Large intestine (tissue), 3 donors: ENCODE data around the gene PDE3A. TPM values are rescaled to one million over a fixed set of nuclear protein-coding genes. Genes with fewer than 3 reads are reported as not detected.
"Not testable (repeated sequence)": the region's sequence is repeated elsewhere in the genome, so short reads cannot be mapped to it uniquely, and the experiment has no call there.

Experiments
- DNase-seq, 2 donors: peaks; one replicate each; pipeline versions ENCODE4 v3.0.0 to v3.0.0-alpha.2; 2013
- H3K27ac ChIP-seq: one replicate; pipeline ENCODE4 v1.5.1; 2013; ENCODE audit warnings: low read length
- H3K27me3 ChIP-seq: 2 replicates; pipeline ENCODE4 v1.6.1; 2013; ENCODE audit warnings: low read length; ENCODE audit not compliant: control insufficient read depth, insufficient read depth
- H3K36me3 ChIP-seq: 2 replicates; pipeline ENCODE4 v1.6.1; 2013; ENCODE audit warnings: low read length; ENCODE audit not compliant: control insufficient read depth, insufficient read depth
- H3K4me1 ChIP-seq: one replicate; pipeline ENCODE4 v1.6.1; 2013; ENCODE audit warnings: low read length; ENCODE audit not compliant: control insufficient read depth, insufficient read depth
- H3K4me3 ChIP-seq: one replicate; pipeline ENCODE4 v1.5.1; 2013; ENCODE audit warnings: low read length
- H3K9me3 ChIP-seq: one replicate; pipeline ENCODE4 v1.6.1; 2013; ENCODE audit warnings: mild to moderate bottlenecking, low read depth, low read length, moderate library complexity; ENCODE audit not compliant: control insufficient read depth
- WGBS: methylation state at CpG from one replicate; pipeline ENCODE4 v1.1.5; 2013; ENCODE audit warnings: low lambda C conversion rate; ENCODE audit not compliant: insufficient coverage; 5-methylcytosine and 5-hydroxymethylcytosine counted together
- polyA plus RNA-seq: library from polyadenylated mRNA; unstranded; fragments of 120-200 nt; gene quantifications from one replicate; pipeline ENCODE4 v1.2.1, GENCODE V29; 2013

Gene PDE3A
- polyA plus RNA-seq, 1 donor, result 62.0 TPM

- no peaks in the 10 kb centered on the region for H3K9me3 ChIP-seq
- no CpG with 5 or more reads among the region's 3 CpGs for WGBS
- H3K4me1 ChIP-seq, result peaks cover 13% of the 10 kb centered on the region
- H3K4me3 ChIP-seq, result peak overlapping the region; percentile 96
- H3K27me3 ChIP-seq, result no peaks in the 10 kb centered on the region
- no peaks in the 10 kb centered on the region for H3K36me3 ChIP-seq
- DNase-seq, result peak; percentile 67 to 87
- peak overlapping the region; percentile 89 for H3K27ac ChIP-seq
Observed at GRCh38 chr12:20372326-20373096, 4.2 kb downstream of the PDE3A start.

GRCh38 chr12:20374795-20375194, 6.5 kb downstream of the PDE3A start:
- WGBS, result 14% methylated on average over 1 of the region's 3 CpGs
- peak overlapping the region; percentile 89 for H3K27ac ChIP-seq
- no peak for DNase-seq
- no peaks in the 10 kb centered on the region for H3K36me3 ChIP-seq
- no peaks in the 10 kb centered on the region for H3K9me3 ChIP-seq
- H3K27me3 ChIP-seq, result no peaks in the 10 kb centered on the region
- peak overlapping the region; percentile 1 for H3K4me3 ChIP-seq
- H3K4me1 ChIP-seq, result peaks cover 13% of the 10 kb centered on the region

DNA sequence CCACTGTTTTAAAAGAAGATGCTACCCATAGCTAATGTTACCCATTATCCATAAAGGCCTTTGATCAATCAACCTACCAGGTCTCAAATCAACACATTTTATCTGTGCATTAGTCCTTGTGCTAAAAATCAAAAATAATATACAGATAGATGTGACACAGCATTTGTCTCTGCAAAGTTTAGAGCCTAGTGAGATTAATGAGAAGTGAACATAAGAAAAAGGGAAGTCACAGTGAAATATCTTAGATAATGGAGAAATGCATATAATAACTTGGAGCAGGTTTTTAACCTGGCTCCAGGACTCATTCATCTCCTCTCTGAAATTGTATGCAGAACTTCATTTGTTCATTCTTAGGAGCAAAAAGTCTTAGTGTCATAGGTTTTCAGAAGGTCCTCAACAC, 7.2 kb downstream of the PDE3A start:
- DNase-seq, result no peak
- Histone ChIP-seq H3K4me3 (no peak overlapping the region), H3K9me3 (no peaks in the 10 kb centered on the region), H3K27ac (peak overlapping the region; percentile 89), H3K4me1 (peaks cover 13% of the 10 kb centered on the region), H3K36me3 (no peaks in the 10 kb centered on the region), H3K27me3 (no peaks in the 10 kb centered on the region)

- Histone ChIP-seq H3K36me3 (no peaks in the 10 kb centered on the region), H3K4me1 (peaks cover 13% of the 10 kb centered on the region), H3K27me3 (no peaks in the 10 kb centered on the region), H3K4me3 (no peak overlapping the region), H3K9me3 (no peaks in the 10 kb centered on the region), H3K27ac (no peak overlapping the region)
- WGBS, result no CpG with 5 or more reads among the region's 1 CpG
- no peak for DNase-seq
Observed at GRCh38 chr12:20376984-20377383, 8.6 kb downstream of the PDE3A start.

DNA sequence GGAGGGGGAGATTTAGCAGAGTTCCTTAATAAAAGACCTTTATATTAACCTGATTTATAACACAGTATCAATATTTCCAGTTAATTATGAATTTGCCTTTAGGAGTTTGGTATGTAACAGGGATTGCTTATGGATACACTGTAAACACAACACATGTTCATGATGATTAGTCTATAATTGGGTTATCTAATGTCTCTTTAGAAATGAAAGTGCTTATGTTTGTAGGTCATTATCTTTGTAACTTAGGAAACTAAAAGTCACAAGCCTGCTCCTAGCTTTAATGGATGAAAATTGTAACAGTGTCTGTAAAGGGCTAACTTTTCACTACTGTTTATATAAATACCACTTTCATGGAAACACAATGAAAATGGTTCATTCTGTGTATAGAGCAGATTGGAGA, 9.4 kb downstream of the PDE3A start:
- DNase-seq, result no peak
- H3K4me1 ChIP-seq, result peaks cover 13% of the 10 kb centered on the region
- H3K27me3 ChIP-seq, result no peaks in the 10 kb centered on the region
- H3K4me3 ChIP-seq, result no peak overlapping the region
- no peak overlapping the region for H3K27ac ChIP-seq
- H3K36me3 ChIP-seq, result no peaks in the 10 kb centered on the region
- no peaks in the 10 kb centered on the region for H3K9me3 ChIP-seq

DNA sequence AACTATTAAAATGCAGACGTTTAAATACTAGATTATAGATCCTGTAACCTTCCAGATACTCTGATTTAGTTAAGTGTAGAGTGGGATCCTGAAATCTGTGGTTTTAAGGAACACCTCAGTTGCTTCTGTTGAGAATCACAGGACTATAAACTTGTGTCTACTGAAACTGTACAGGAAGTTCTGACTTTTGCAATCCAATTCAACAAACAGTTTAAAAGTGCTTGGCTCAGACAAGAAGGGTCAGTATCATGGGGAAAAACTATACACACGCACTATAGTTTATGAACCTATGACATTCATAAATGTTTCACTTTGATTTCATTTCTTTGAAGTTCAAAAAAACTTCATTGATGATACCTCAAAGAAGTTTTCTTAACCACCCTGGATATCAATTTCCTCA, 13.8 kb downstream of the PDE3A start:
- DNase-seq, result no peak
- H3K27me3 ChIP-seq, result no peaks in the 10 kb centered on the region
- 52% methylated on average over 2 of the region's 2 CpGs for WGBS
- H3K9me3 ChIP-seq, result peaks cover 2% of the 10 kb centered on the region
- H3K4me1 ChIP-seq, result no peaks in the 10 kb centered on the region
- no peak overlapping the region for H3K4me3 ChIP-seq
- H3K36me3 ChIP-seq, result no peaks in the 10 kb centered on the region
- H3K27ac ChIP-seq, result peak overlapping the region; percentile 25

DNA sequence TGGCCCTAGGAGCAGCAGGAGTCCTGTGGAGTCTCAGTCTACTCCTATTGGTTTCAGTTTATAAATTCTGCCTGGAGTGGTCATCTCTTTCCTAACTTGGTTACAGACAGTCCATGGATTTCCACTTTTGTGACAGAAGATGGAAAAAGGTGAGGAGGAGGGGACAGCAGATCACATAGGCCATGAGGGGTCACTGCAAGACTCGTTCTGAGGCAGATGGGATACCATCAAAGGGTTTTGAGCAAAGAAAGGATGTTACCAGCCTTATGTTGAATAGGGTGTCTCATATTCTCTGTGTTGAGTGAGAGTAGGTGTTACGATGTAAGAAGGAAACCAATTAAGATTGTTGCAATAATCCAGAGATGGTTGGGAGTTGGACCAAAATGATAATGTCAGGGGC, 15.3 kb downstream of the PDE3A start:
- no peak overlapping the region for H3K4me3 ChIP-seq
- no peaks in the 10 kb centered on the region for H3K36me3 ChIP-seq
- peaks cover 2% of the 10 kb centered on the region for H3K9me3 ChIP-seq
- no peak overlapping the region for H3K27ac ChIP-seq
- no peaks in the 10 kb centered on the region for H3K27me3 ChIP-seq
- H3K4me1 ChIP-seq, result no peaks in the 10 kb centered on the region
- no peak for DNase-seq
- WGBS, result 74% methylated on average over 2 of the region's 2 CpGs

DNA sequence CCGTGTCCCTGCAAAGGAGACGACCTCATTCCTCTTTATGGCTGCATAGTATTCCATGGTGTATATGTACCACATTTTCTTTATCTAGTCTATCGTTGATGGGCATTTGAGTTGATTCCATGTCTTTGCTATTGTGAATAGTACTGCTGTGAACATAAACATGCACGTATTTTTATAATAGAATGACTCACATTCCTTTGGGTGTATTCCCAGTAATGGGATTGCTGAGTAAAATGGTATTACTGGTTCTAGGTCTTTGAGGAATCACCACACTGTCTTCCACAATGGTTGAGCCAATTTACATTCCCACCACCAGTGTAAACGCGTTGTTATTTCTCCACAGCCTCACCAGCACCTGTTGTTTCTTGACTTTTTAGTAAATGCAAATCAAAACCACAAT, 16.5 kb downstream of the PDE3A start:
- not testable (repeated sequence) for H3K27ac ChIP-seq, DNase-seq, H3K4me3 ChIP-seq, H3K27me3 ChIP-seq, H3K4me1 ChIP-seq, H3K9me3 ChIP-seq, H3K36me3 ChIP-seq
- no CpG with 5 or more reads among the region's 6 CpGs for WGBS

DNA sequence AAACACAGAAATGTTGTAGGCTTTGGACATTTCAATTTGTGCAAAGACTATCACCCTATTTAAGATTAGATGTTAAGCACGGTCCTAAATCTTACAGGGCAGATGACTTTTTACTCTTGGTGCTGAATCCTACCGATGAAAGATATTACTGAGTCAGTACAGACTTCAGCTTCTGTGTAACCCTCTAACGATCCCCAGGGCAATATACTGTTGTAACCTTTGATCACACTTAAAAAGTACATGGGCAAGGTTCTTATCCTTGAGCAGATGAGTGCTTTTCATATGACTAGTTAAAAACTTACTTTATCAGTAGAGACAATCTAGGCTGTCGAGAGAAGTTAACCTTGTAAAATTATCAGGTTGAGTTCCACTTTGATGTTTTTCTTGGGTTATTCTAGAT, 22.5 kb downstream of the PDE3A start:
- H3K4me1 ChIP-seq, result peaks cover 27% of the 10 kb centered on the region
- DNase-seq, result peak; percentile 77 to 91
- H3K27ac ChIP-seq, result peak overlapping the region; percentile 46
- no CpG with 5 or more reads among the region's 4 CpGs for WGBS
- H3K36me3 ChIP-seq, result no peaks in the 10 kb centered on the region
- H3K27me3 ChIP-seq, result no peaks in the 10 kb centered on the region
- H3K4me3 ChIP-seq, result no peak overlapping the region
- H3K9me3 ChIP-seq, result peaks cover 2% of the 10 kb centered on the region

DNA sequence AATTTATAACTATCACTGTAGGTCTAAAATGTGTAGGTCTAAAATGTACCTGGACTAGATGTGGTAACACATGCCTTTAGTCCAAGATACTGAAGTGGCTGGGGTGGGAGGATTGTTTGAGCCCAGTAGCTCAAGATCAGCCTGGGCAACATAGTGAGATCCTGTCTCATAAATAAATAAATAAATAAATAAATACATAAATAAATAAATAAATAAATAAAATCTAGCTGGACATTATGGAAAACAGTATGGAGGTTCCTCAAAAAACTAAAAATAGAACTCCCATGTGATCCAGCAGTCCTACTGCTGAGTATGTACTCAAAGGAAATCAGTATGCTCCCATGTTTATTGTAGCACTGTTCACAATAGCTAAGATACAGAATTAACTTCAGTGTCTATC, 24.0 kb downstream of the PDE3A start:
- Histone ChIP-seq H3K27ac (peak overlapping the region; percentile 46), H3K4me1 (peaks cover 27% of the 10 kb centered on the region), H3K9me3 (no peaks in the 10 kb centered on the region), H3K4me3 (no peak overlapping the region), H3K36me3 (no peaks in the 10 kb centered on the region), H3K27me3 (no peaks in the 10 kb centered on the region)
- no peak for DNase-seq

DNA sequence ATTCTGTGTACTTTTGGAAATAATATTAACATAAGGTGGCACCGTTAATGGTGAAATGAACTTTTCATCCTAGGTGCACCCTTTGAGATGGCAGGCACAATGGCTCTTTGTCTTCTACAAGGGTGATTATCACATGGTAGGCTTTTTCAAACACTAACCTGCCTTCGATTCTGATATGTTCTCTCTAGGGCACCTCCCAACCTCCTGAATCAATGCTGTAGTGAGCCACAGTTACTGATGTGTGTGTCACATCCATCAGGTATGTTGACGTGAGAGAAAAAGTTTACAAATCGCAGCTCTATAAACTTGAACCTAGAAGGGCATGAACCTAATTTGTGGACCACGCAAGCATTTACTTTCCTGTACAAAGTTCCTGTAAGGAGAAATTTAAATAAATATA, 25.4 kb downstream of the PDE3A start:
- DNase-seq, result peak in 1 of 2 donors; percentile 64
- WGBS, result no CpG with 5 or more reads among the region's 5 CpGs

More for the DNA sequence above, 25.4 kb downstream of the PDE3A start:
- Histone ChIP-seq H3K27ac (peak overlapping the region; percentile 30), H3K27me3 (no peaks in the 10 kb centered on the region), H3K9me3 (no peaks in the 10 kb centered on the region), H3K4me1 (peaks cover 27% of the 10 kb centered on the region), H3K4me3 (no peak overlapping the region), H3K36me3 (no peaks in the 10 kb centered on the region)
